Activated CD4-positive, alpha-beta memory T cell treated with anti-CD3 and anti-CD28 coated beads for 36 hours (primary cell): Measurements from ENCODE around the gene CNTN4. TPM values are rescaled to one million over a fixed set of nuclear protein-coding genes. Genes with fewer than 3 reads are reported as not detected.

Experiments
- CTCF ChIA-PET: fragments of 350-600 bp; sonication (Branson Sonifier 250); formaldehyde crosslinking; loops from one replicate; lab custom pipeline; 2021; ENCODE audit warnings: antibody characterized with exemption, inconsistent platforms; lab: Charles Lee
- POLR2A ChIA-PET: fragments of 350-600 bp; sonication (Branson Sonifier 250); formaldehyde crosslinking; loops from one replicate; lab custom pipeline; 2021; ENCODE audit warnings: antibody characterized with exemption; lab: Charles Lee
- DNase-seq: peaks from one replicate; pipeline ENCODE4 v3.0.0-alpha.2; 2020
- H3K27ac Mint-ChIP-seq: one replicate; pipeline ENCODE4 v1.8.0; 2021; ENCODE audit warnings: mixed read lengths
- H3K27me3 Mint-ChIP-seq: one replicate; pipeline ENCODE4 v1.8.0; 2021; ENCODE audit warnings: mixed read lengths
- H3K36me3 Mint-ChIP-seq: one replicate; pipeline ENCODE4 v1.8.0; 2021; ENCODE audit warnings: mixed read lengths
- H3K4me1 Mint-ChIP-seq: one replicate; pipeline ENCODE4 v1.8.0; 2021; ENCODE audit warnings: low read depth, mixed read lengths
- H3K4me3 Mint-ChIP-seq: one replicate; pipeline ENCODE4 v1.8.0; 2021; ENCODE audit warnings: mild to moderate bottlenecking, mixed read lengths
- H3K9me3 Mint-ChIP-seq: one replicate; pipeline ENCODE4 v1.8.0; 2021; ENCODE audit warnings: mixed read lengths
- intact Hi-C: fragments of 100-400 bp; cut with micrococcal nuclease; formaldehyde crosslinking; loops from one replicate; pipeline ENCODE4 v1.15.1; 2023
- total RNA-seq, 2 experiments: library from RNA; stranded (reverse); gene quantifications; one replicate each; pipeline ENCODE4 v1.2.3, GENCODE V29; 2021

The CNTN4 gene
- total RNA-seq, 2 experiments from 2014 or later: not detected

GRCh38 chr3:2597615-2598014 lies 498.9 kb downstream of the CNTN4 start:
- POLR2A ChIA-PET: no interaction called here
- no peaks in the 10 kb centered on the region for H3K27me3 Mint-ChIP-seq

GRCh38 chr3:2599471-2599870 lies 500.8 kb downstream of the CNTN4 start:
- POLR2A ChIA-PET: no interaction called here
- CTCF ChIA-PET: interaction anchor here (0.6 kb wide), 1 partner anchor 1116 kb away, joined by 3 read pairs; no protein-coding TSS in a partner anchor
- no peaks in the 10 kb centered on the region for H3K36me3 Mint-ChIP-seq
- intact Hi-C loops: no loop called here
- H3K4me3 Mint-ChIP-seq: no peak overlapping the region
- H3K9me3 Mint-ChIP-seq: no peaks in the 10 kb centered on the region
- H3K4me1 Mint-ChIP-seq: no peaks in the 10 kb centered on the region
- DNase-seq: no peak
- no peaks in the 10 kb centered on the region for H3K27me3 Mint-ChIP-seq
- H3K27ac Mint-ChIP-seq: no peak overlapping the region

More at GRCh38 chr3:2597615-2598014, 498.9 kb downstream of the CNTN4 start:
- DNase-seq: no peak
- Mint-ChIP-seq H3K36me3 (no peaks in the 10 kb centered on the region), H3K4me3 (no peak overlapping the region), H3K9me3 (no peaks in the 10 kb centered on the region), H3K4me1 (no peaks in the 10 kb centered on the region), H3K27ac (no peak overlapping the region)
- CTCF ChIA-PET: no interaction called here
- intact Hi-C loops: no loop called here

- H3K4me1 Mint-ChIP-seq: no peaks in the 10 kb centered on the region
- DNase-seq: no peak
- no peak overlapping the region for H3K4me3 Mint-ChIP-seq
- no peaks in the 10 kb centered on the region for H3K9me3 Mint-ChIP-seq
- no peak overlapping the region for H3K27ac Mint-ChIP-seq
- intact Hi-C loops: no loop called here
- H3K36me3 Mint-ChIP-seq: no peaks in the 10 kb centered on the region
- ChIA-PET POLR2A (no interaction called here), CTCF (no interaction called here)
- H3K27me3 Mint-ChIP-seq: peaks cover 2% of the 10 kb centered on the region
These were observed 505.1 kb downstream of the CNTN4 start for GRCh38 chr3:2603692-2604289.

GRCh38 chr3:2614578-2614977 lies 515.9 kb downstream of the CNTN4 start:
- H3K27ac Mint-ChIP-seq: no peak overlapping the region
- ChIA-PET CTCF (no interaction called here), POLR2A (no interaction called here)
- DNase-seq: no peak
- H3K36me3 Mint-ChIP-seq: no peaks in the 10 kb centered on the region
- H3K27me3 Mint-ChIP-seq: no peaks in the 10 kb centered on the region
- intact Hi-C loops: no loop called here
- H3K4me1 Mint-ChIP-seq: no peaks in the 10 kb centered on the region
- H3K9me3 Mint-ChIP-seq: peaks cover 3% of the 10 kb centered on the region
- H3K4me3 Mint-ChIP-seq: no peak overlapping the region

GRCh38 chr3:2615080-2615479 lies 516.4 kb downstream of the CNTN4 start:
- Mint-ChIP-seq H3K27me3 (no peaks in the 10 kb centered on the region), H3K4me3 (no peak overlapping the region), H3K4me1 (no peaks in the 10 kb centered on the region), H3K36me3 (no peaks in the 10 kb centered on the region), H3K9me3 (peaks cover 3% of the 10 kb centered on the region), H3K27ac (no peak overlapping the region)
- CTCF ChIA-PET: no interaction called here
- no peak for DNase-seq
- intact Hi-C loops: no loop called here
- POLR2A ChIA-PET: no interaction called here

- DNase-seq: no peak
- ChIA-PET POLR2A (no interaction called here), CTCF (no interaction called here)
- Mint-ChIP-seq H3K4me1 (no peaks in the 10 kb centered on the region), H3K9me3 (no peaks in the 10 kb centered on the region), H3K27ac (no peak overlapping the region), H3K36me3 (no peaks in the 10 kb centered on the region), H3K27me3 (no peaks in the 10 kb centered on the region), H3K4me3 (no peak overlapping the region)
- intact Hi-C loops: no loop called here
These were observed 524.8 kb downstream of the CNTN4 start for GRCh38 chr3:2623436-2623835.

GRCh38 chr3:2628117-2628516 lies 529.5 kb downstream of the CNTN4 start:
- CTCF ChIA-PET: no interaction called here
- no peak for DNase-seq
- Mint-ChIP-seq H3K36me3 (no peaks in the 10 kb centered on the region), H3K27me3 (no peaks in the 10 kb centered on the region), H3K4me1 (no peaks in the 10 kb centered on the region), H3K4me3 (no peak overlapping the region), H3K9me3 (no peaks in the 10 kb centered on the region), H3K27ac (no peak overlapping the region)
- POLR2A ChIA-PET: no interaction called here
- intact Hi-C loops: no loop called here

GRCh38 chr3:2635511-2635910 lies 536.8 kb downstream of the CNTN4 start:
- ChIA-PET CTCF (no interaction called here), POLR2A (no interaction called here)
- intact Hi-C loops: no loop called here
- H3K4me3 Mint-ChIP-seq: no peak overlapping the region
- H3K36me3 Mint-ChIP-seq: no peaks in the 10 kb centered on the region
- peaks cover 4% of the 10 kb centered on the region for H3K27me3 Mint-ChIP-seq
- no peaks in the 10 kb centered on the region for H3K4me1 Mint-ChIP-seq
- H3K9me3 Mint-ChIP-seq: peaks cover 7% of the 10 kb centered on the region
- no peak for DNase-seq
- no peak overlapping the region for H3K27ac Mint-ChIP-seq

- CTCF ChIA-PET: no interaction called here
- no peaks in the 10 kb centered on the region for H3K4me1 Mint-ChIP-seq
- intact Hi-C loops: no loop called here
- no peak overlapping the region for H3K27ac Mint-ChIP-seq
- peaks cover 1% of the 10 kb centered on the region for H3K27me3 Mint-ChIP-seq
- POLR2A ChIA-PET: no interaction called here
- no peaks in the 10 kb centered on the region for H3K9me3 Mint-ChIP-seq
- no peaks in the 10 kb centered on the region for H3K36me3 Mint-ChIP-seq
- DNase-seq: no peak
- H3K4me3 Mint-ChIP-seq: no peak overlapping the region
These were observed 544.9 kb downstream of the CNTN4 start for GRCh38 chr3:2643606-2644005.

GRCh38 chr3:2645001-2645400 lies 546.3 kb downstream of the CNTN4 start:
- no peaks in the 10 kb centered on the region for H3K9me3 Mint-ChIP-seq
- ChIA-PET CTCF (no interaction called here), POLR2A (no interaction called here)
- no peak overlapping the region for H3K4me3 Mint-ChIP-seq
- H3K27me3 Mint-ChIP-seq: no peaks in the 10 kb centered on the region
- intact Hi-C loops: no loop called here
- H3K36me3 Mint-ChIP-seq: no peaks in the 10 kb centered on the region
- no peak overlapping the region for H3K27ac Mint-ChIP-seq
- no peak for DNase-seq
- no peaks in the 10 kb centered on the region for H3K4me1 Mint-ChIP-seq

- H3K4me3 Mint-ChIP-seq: no peak overlapping the region
- no peaks in the 10 kb centered on the region for H3K4me1 Mint-ChIP-seq
- DNase-seq: no peak
- ChIA-PET CTCF (no interaction called here), POLR2A (no interaction called here)
- H3K27me3 Mint-ChIP-seq: no peaks in the 10 kb centered on the region
- no peak overlapping the region for H3K27ac Mint-ChIP-seq
- H3K9me3 Mint-ChIP-seq: no peaks in the 10 kb centered on the region
- intact Hi-C loops: no loop called here
- H3K36me3 Mint-ChIP-seq: no peaks in the 10 kb centered on the region
These were observed 552.1 kb downstream of the CNTN4 start for GRCh38 chr3:2650746-2651145.

GRCh38 chr3:2652386-2652785 lies 553.7 kb downstream of the CNTN4 start:
- no peaks in the 10 kb centered on the region for H3K4me1 Mint-ChIP-seq
- intact Hi-C loops: no loop called here
- no peaks in the 10 kb centered on the region for H3K36me3 Mint-ChIP-seq
- no peaks in the 10 kb centered on the region for H3K27me3 Mint-ChIP-seq
- no peaks in the 10 kb centered on the region for H3K9me3 Mint-ChIP-seq
- no peak for DNase-seq
- ChIA-PET POLR2A (no interaction called here), CTCF (no interaction called here)
- H3K4me3 Mint-ChIP-seq: no peak overlapping the region
- no peak overlapping the region for H3K27ac Mint-ChIP-seq

- ChIA-PET CTCF (no interaction called here), POLR2A (no interaction called here)
- H3K27ac Mint-ChIP-seq: no peak overlapping the region
- intact Hi-C loops: no loop called here
- no peak for DNase-seq
- H3K4me1 Mint-ChIP-seq: no peaks in the 10 kb centered on the region
- H3K27me3 Mint-ChIP-seq: peaks cover 2% of the 10 kb centered on the region
- H3K9me3 Mint-ChIP-seq: no peaks in the 10 kb centered on the region
- H3K4me3 Mint-ChIP-seq: no peak overlapping the region
- no peaks in the 10 kb centered on the region for H3K36me3 Mint-ChIP-seq
These were observed 555.0 kb downstream of the CNTN4 start for GRCh38 chr3:2653706-2654105.
